Epidermal melanocyte (primary cell): ENCODE data around the gene SLC2A14.
"Not testable (repeated sequence)": the region's sequence is repeated elsewhere in the genome, so short reads cannot be mapped to it uniquely, and the experiment has no call there.

Experiments
- DNase-seq: peaks from one replicate; pipeline ENCODE4 v3.0.0; 2011; ENCODE audit warnings: low spot score; ENCODE audit not compliant: insufficient read length

The SLC2A14 gene

GRCh38 chr12:7872566-7873319, at the start of gene SLC2A14:
Gene SLC2A14 (minus strand): TSS chr12:7872915. CDS start chr12:7869880, 3,035 bp downstream.
- no peak for DNase-seq

- not testable (repeated sequence) for DNase-seq
Measured at GRCh38 chr12:7921181-7921580, 48.5 kb upstream of the SLC2A14 start.

- not testable (repeated sequence) for DNase-seq
Measured at GRCh38 chr12:7918268-7918590, 45.5 kb upstream of the SLC2A14 start.

- no peak for DNase-seq
Measured at GRCh38 chr12:7917392-7918267, 44.9 kb upstream of the SLC2A14 start.

- DNase-seq, result no peak
Measured at GRCh38 chr12:7916936-7917335, 44.2 kb upstream of the SLC2A14 start.

GRCh38 chr12:7915661-7916403, 43.1 kb upstream of the SLC2A14 start:
- DNase-seq, result no peak

- DNase-seq, result not testable (repeated sequence)
Measured at GRCh38 chr12:7910106-7910505, 37.4 kb upstream of the SLC2A14 start.

GRCh38 chr12:7907009-7907408, 34.3 kb upstream of the SLC2A14 start:
- DNase-seq, result peak; percentile 30

GRCh38 chr12:7906303-7906702, 33.6 kb upstream of the SLC2A14 start:
- DNase-seq, result not testable (repeated sequence)

GRCh38 chr12:7905600-7906125, 32.9 kb upstream of the SLC2A14 start:
- DNase-seq, result not testable (repeated sequence)

- DNase-seq, result no peak
Measured at GRCh38 chr12:7905071-7905470, 32.4 kb upstream of the SLC2A14 start.

GRCh38 chr12:7902416-7902815, 29.7 kb upstream of the SLC2A14 start:
- not testable (repeated sequence) for DNase-seq

- DNase-seq, result no peak
Measured at GRCh38 chr12:7899755-7900154, 27.0 kb upstream of the SLC2A14 start.

GRCh38 chr12:7896726-7897125, 24.0 kb upstream of the SLC2A14 start:
- DNase-seq, result not testable (repeated sequence)

GRCh38 chr12:7892186-7892980, 19.7 kb upstream of the SLC2A14 start:
- DNase-seq, result no peak

- no peak for DNase-seq
Measured at GRCh38 chr12:7884689-7885088, 12.0 kb upstream of the SLC2A14 start.

GRCh38 chr12:7881736-7882120, 9.0 kb upstream of the SLC2A14 start:
- not testable (repeated sequence) for DNase-seq

GRCh38 chr12:7880952-7881735, 8.4 kb upstream of the SLC2A14 start:
- DNase-seq, result not testable (repeated sequence)

GRCh38 chr12:7879246-7879645, 6.5 kb upstream of the SLC2A14 start:
- no peak for DNase-seq

GRCh38 chr12:7877420-7877819, 4.7 kb upstream of the SLC2A14 start:
- no peak for DNase-seq
